NCI-H82 treated with DMSO at 0.1 percent for 48 hours (cell line): ENCODE data around the gene C10orf71.

Experiments
- DNase-seq: peaks from one replicate; lab custom pipeline; 2025; ENCODE audit not compliant: unreplicated experiment; lab: John Stamatoyannopoulos, UW

The C10orf71 gene

DNA sequence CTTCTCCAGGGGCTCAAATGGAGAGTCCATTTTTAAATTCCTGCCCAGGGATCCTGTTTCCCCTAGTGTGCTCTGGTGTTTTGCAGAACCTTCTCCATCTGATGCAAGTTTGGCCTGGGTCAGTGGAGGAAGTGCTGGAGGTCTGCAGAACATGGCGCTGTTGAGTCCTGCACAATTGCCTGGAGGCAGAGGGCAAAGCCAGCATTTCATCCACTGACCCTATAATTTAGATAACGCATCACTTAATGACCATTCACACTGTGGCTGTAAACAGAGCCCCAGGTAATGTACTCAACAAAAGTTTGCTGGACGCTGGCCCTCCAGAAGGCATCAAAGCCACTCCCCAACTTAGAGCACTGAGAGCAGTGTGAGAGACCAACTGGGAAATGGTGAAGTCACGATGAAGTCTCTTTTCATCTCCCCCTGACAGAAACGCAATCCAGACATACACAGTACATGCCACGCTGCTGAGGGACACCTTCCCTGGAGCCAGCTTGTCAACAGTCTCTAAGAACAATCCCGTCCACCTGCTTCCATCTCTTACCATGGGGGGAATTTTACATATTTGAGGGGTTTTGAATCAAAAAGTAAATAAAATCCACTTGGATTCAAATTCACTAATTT is 13.4 kb downstream of the C10orf71 start:
- no peak for DNase-seq

DNA sequence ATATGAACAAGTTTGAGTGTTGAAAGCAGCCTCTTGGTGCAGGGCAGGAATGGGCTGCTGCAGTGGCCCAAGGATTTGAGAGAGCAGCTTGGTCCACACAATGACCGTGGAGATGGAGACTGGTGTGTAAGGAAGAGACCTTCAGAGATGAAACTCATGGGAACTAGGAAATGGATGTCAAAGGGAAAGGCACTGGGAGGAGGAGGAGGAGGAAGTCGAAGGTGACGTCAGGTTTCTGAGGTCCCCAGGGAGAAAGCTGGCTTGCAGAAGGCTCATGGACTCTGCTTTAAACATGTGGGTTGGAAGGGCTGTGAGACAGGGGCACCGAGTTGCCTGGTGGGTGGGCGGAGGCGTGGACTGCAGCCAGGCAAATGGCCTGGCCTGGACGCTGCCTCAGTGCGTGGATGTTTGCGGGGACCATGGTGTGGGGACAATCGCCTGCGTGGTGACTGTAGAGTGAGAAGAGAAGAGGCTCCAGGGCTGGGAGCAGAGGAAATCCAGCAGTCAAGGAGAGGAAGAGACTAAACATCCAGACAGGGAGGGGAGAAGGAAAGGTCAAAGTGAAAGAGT is 14.6 kb downstream of the C10orf71 start:
- DNase-seq, result no peak

DNA sequence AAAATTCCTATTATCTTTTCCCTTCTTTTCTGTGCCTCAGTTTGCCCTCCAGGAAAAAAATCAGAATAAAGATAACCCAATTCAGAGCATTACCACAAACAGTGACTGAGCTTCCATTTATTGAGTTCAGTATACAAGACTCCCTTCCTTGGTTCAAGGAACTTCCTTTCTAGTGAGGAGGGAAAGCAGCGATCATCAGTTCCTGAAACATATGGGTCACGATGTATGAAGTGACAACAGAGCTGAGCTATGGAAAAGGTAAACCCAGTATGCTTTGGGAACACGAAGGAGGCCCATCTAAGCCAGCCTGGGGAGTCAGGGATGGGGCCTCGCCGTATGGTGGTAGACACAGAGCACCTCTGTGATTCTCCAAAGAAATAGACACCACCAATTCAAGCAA is 15.8 kb downstream of the C10orf71 start:
- DNase-seq, result no peak

DNA sequence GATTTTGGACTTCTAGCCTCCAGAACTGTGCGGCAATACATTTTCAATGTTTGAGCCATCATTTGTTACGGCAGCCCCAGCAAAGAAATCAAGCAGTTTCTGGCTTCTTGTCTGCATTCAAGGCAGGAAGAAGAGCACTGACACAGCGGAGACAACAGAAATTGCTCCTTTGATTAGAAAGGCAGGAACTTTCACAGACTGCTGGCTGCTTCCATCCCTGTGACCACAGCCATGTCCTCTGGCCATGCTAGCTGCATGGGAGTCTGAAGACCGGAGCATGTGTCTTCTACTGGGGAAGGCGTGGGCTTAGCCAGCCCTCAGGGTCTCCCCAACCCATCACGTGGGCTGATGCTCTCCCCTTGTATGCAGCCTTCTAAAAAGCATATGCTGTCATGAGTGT is 19.1 kb downstream of the C10orf71 start:
- no peak for DNase-seq

DNA sequence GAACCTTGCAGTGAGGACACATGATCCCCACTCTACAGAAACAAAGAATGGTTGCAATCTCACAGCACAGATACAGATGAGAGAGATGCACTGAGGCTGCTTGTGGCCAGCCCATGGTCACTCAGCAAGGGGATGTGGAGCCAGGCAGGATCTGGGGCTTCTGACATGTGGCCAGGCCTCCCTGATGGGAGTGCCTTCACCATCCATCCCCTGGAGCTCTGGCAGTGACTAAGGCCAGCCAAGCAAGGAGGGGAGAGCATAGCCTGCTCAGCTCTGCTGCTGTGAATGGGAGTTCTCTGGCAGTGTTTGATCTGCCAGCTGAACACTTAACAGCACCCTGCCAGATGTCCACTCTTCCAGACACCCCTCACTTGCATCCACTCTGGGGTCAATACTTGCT is 19.8 kb downstream of the C10orf71 start:
- DNase-seq, result no peak

DNA sequence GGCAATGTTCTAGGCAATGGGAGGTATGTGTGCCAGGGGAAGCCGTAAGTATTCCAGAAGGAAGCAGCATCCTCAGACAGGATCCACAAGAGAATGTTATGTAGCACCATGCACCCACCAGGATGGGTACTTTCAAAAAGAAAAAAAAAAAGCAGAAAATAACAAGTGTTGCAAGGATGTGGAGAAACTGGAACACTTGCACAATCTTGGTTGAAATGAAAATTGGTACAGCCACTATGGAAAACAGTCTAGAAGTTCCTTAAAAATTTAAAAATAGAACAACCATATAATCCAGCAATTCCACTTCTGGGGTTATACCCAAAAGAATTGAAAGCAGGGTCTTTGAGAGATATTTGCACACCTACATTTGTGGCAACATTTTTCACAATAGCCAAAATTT is 20.2 kb downstream of the C10orf71 start:
- DNase-seq, result no peak

DNA sequence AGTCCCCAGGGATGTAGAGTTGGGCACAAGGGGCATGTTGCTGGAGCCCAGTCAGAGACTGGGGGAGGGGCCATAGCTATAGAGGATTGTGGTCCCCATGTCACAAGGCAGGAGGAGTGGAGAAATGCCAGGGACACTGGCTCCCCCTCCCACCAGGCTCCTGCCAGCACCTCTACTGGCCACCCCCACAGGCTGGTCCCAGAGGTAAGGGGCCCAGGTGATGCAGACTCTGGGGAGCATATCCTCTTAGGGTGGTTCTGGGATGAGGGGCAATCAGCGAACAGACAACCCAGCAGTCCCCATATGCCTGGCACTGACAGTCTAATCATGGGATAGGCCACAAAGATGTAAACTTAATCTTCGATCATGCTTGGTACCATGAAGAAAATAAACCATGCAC is 21.2 kb downstream of the C10orf71 start:
- no peak for DNase-seq

DNA sequence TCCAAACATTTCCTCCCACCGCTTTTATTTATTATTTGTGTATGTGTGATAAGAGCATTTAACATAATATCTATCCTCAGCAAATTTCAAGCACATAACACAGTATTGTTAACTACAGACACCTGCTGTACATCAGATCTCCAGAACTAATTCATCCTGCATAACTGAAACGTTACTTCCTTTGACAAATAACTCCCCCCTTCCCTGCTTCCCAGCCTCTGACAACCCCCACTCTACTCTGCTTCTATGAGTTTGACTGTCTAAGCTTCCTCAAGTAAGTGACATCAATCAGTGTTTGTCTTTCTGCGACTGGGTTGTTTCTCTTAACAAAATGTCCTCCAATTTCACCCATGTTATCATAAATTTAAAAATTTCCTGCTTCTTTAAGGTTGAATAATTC is 22.1 kb downstream of the C10orf71 start:
- DNase-seq, result no peak

DNA sequence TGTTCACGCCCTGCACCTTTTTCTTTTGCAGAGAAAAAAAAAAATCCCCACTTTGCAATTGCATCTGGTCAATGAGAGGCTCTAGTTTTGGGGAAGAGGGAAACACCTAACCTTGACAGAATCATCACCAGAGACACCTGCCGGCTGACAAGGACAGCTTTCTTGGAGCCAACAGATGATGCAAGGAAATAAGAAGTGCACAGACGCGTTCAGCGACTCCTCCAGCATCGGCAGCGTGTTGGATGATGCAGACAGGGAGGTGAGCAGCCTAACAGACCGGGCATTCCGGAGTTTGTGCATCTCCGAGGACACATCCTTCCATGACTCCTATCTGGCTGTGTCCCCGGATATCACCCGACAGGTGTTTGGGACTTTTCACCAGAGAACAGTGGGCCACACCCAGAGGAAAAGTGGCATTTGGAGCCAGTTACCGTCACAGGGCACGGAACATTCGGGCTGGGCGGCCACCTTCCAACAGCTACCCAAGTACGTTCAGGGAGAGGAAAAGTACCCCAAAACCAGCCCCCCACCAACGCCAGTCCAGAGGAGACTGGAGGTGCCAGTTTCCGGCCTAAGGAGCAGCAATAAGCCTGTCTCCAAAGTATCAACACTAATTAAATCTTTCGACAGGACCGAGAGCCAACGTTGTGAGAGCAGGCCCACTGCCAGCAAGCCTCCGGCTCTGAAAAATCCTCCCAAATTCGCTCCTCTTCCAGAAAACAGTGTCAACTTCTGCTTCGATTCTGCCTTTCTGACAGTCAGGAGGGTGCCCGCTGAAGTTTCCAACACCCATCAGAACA is 23.6 kb downstream of the C10orf71 start:
- no peak for DNase-seq

DNA sequence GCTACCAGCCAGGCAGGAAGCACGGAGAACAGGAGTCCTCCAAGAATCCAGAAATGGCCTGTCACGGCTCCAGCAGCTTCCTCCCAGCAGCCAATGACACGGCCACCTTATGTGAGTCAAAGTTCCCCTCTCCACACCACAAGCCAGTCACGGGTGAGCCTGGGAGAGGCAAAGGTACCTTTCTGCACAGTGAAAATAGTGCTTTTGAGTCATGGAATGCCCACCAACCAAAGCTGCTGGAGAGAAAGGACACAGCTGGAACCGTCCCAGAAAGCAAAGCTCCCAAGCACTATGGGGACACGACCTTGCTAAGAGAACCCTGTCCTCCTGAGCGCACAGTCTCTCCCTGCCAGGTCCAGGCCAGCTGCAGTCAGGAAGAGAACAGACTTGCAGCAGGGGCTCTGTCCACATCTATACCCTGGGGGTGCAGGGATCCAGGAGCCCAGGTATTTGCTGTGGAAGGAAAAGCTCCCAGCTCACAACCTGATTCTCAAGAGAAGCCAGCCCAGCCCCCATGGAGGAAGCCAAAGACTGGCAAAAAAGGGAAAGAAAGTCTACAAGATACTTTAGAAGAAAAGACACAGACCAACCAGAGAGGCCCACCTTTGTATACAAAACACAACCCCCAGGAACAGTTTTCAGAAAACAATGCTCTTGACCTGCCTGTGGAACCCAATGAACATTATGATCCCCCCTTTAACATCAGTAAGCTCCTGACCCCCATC is 24.4 kb downstream of the C10orf71 start:
- no peak for DNase-seq

DNA sequence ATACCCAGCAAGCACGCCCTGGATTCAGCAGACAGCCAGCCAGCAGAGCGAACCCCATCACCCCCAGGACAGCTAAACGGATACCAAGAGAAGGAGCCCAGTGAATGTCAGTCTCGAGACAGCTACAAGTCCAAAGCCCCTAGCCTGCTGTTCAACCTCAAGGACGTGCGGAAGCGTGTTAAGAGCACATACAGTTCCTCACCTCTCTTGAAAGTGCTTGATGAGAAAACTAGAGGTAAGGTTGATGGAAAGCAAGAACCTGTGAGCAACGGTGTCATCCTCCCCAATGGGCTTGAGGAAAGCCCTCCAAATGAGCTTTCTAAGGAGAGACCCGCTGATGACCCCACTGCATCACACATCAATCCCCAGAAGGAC is 24.9 kb downstream of the C10orf71 start:
- no peak for DNase-seq

DNA sequence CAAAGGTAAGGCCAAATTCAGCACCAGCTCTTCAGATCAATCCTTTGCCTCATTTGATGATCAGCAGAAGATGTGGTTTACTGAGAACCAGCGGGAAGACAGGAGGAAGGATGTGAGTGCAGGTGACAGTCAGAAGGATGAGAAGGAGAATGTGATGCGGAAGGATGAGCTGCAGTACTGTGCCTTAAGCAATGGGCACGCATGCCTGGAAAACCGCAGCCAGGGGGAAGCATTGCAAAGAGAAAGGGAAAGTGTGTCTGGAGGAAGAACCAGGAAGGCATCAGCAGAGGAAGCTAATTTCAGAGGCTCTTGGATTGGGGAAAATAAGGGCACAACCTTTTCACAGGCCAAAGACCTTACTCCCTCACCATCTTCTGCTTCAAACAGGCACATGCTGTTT is 25.7 kb downstream of the C10orf71 start:
- DNase-seq, result no peak

DNA sequence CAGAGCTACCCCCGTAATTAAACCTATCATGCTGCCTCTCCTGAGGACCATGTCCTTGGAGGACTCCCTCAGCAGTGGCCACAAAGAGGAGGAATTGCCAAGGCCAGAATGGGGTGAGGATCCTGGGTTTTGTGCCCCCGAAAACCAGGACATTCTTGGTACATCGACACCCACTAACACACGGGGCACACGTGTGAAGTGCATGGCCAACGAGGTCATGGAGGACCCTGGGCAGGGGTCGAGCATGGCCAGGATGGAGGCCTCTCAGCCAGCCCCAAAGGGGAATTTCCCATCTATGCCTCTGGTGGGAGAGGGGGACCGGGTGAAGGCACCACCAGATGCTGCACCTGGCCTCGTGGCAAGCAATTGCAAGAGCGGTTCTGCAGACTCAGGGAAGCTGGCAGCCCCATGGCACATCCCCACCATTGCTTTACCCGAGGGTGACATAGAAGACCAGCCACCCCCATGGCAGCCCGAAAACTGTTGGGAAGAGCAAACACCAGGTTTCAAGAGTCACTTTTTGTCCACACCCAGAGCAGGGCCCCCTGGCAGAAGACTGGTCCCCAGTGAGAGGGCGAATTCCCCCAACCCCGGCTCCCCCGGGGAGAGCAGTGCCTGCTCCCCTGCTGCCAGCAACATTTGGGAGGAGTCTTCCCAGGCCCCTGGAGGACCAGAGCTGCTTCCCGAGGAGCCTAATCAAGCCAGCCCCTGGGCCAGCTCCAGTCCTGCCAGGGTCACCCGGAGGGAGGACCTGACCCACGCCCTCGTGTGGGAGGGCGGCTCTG is 26.4 kb downstream of the C10orf71 start:
- no peak for DNase-seq

DNA sequence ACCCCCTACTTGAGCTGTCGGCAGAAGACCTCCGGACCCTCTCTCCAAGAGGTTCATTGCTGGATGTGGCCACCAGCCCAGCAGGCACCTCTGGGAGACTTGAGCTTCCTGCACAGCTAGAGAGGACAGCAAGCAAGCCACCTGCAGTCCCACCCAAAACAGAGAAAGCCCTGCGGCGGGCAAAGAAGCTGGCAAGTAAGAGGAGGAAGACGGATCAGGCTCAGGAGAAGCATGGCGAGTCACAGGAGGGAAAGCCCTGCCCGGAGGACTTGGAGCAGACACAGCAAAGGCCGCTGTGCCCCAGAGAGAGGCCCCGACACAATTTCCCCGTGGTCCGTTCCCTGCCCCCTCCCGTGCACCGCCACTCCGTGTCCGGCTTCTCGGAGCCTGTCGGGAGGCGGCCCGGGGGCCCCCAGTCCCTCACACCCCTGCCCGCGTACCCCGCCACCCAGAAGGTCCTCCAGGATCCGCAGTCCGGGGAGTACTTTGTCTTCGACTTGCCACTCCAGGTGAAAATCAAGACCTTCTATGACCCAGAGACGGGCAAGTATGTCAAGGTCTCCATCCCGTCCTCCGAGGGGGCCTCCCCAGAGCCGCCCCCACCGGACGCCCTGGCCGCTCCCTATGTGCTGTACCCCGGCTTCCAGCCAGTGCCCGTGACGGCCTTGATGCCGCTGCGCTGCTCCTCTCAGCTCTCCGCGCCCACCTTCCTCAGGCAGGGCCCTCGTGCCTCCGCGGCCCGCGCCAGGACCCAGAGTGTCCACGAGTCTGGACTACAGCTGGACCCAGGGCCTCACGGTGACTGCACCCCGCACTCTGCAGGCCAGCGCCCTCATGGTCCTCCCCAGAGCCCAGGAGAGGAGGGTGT is 27.2 kb downstream of the C10orf71 start:
- DNase-seq, result no peak

DNA sequence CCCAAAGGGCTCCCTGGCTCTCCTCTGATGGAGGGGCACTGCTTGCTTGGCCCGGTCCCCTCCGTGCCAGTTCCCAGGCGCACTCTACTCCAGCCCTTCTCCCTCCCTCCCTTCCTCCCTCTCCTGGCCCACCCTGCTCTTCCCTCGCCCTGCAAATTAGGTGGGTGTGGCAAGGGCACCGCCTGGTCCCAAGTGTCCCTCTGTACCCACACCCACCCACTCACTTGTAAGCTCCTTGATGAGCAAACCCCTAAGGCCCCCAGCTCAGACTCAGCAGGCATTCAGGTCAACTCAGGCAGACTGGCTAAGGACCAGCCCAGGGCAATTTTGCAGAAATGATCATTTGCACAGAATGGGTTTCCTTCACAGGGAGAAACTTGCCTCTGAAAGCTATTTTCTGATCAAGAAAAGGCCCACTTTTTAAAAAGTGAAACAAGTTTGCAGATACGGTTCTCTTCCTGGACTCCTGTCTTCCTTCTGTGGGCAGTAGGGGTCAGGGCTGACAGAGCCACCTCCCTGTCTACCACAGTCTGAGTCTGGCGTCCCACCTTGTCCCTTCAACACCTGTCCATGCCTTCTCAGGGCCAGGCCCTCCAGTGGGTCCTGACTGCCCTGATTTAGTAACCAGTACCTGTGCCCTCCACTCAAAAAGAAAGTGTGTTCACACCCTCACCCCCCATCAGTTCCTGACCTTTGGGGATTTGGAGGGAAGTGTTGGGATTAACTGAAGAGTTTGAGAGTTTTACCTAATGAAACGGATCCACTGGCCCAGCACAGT is 28.3 kb downstream of the C10orf71 start:
- DNase-seq, result no peak

DNA sequence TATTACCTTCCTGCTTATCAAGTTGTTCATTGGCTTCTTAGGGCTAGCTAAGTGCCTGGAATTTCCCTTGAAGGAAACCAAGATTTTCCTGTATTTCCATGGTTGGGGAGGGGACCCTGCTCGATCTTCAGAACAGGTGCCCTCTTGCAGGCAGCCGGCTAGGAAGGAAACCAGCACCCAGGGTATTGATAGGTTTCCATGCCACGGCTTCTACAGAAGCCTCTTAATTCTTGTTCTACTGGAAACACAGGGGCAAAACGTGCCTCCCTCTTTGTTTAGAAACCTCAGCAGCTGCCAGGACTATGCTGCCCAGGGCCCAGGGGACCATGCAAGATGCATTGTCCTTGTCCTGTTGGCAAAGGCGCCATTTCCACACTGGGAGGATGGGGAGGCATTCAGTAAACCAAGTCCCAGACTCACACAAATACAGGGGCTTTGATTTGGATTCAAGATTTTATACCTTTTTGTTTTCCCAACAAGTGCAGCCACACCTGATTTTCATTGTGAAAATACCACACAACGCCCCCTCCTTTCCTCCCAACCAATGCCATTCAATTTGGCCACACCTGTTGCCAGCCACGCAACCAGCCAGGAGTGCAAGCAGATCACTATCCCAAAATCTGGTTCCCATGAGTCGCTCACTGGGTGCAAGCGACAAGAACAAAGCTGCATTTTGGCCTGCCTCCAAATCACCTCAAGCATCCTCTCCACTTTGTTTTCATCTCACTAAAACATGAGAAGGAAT is 29.6 kb downstream of the C10orf71 start:
- DNase-seq, result no peak

DNA sequence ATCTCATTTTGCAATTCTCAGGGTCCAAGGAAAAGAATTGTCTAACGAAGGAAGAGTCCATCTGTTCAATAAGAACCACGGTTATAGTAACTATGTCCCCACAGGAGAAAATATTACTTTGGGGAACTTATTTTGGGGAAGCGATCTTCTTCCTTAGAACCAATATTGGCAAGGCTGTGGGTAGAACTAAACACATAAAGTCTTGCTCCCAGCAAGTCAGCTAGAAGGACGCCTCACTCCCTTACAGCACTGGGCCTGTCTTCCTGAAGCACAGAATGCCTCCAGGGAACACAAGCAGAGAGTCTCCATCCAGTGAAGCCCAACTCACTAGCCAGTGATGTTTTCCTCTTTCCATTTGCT is 30.2 kb downstream of the C10orf71 start:
- no peak for DNase-seq

DNA sequence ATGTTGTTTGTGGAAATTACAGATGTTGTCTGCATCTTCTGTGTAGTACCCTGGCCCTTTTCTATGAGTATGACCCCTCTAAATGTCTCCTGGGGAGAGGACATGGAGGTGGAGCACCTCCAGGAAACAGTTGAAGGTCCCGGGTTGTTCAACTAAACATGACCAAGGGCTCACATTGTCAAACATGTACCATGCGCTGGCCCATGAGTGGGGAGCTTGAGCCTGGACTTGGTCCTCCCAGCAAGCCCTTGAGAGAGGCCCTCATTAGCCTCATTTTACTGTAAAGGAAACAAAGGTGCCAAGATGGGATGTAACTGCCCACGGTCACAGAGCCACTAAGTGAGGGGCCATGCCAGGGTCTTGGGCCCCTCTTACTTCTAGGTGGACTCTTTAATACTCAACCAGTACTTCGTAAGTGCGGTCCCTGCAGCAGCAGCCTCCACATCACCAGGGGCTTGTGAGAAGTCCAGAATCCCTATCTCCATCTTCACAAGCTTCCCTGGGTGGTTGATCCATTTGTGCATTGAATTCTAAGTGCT is 31.2 kb downstream of the C10orf71 start:
- no peak for DNase-seq

DNA sequence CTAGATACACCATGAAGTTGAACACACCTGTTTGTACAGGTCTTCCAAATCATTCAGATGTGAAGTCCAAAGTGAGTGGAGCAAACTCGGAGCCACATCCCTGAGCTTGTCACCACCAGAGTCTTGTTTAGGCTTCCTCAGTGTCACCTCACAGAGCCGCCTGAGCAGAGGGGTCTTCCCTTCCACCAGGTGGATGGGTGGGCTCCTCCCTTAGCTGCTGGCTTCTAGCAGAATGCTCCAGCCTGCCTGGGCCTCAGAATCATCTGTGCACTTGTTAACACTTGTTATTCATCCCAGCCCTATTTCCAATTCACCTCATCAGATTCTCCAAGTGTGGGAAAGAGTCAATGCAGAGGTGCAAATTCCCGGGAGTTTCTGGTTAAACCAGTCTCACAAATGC is 32.5 kb downstream of the C10orf71 start:
- DNase-seq, result no peak
